Stimulated activated CD8-positive, alpha-beta memory T cell treated with anti-CD3 and anti-CD28 coated beads, Interleukin-15, amount 100 ng/mL, for 1 hour (primary cell): ENCODE results near the gene MID1.

ENCODE experiments used
- DNase-seq: peaks from one replicate; pipeline ENCODE4 v3.0.0-alpha.2; 2020; ENCODE audit warnings: low read depth

MID1 gene

DNA sequence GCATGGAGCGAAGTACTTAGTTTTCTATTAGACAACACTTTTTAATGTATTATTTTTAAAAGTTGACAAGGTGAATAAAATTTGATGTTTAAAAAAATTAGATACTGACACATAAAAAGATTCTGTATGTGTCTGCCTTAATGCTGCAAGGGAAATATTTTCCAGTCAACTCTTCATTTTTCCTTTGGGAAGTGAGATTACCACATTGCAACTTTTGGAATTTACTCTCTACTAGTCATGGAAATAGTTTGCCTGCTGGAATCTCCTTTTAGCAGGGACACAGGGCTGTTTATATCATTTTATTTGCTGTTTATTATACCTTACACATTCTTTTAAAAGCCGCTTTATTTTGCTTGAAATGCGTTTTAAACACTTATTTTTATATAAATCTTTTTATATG, 135.1 kb downstream of the MID1 start:
- DNase-seq = no peak

- no peak for DNase-seq
These were observed 135.6 kb downstream of the MID1 start for GRCh38 chrX:10484683-10485247.

DNA sequence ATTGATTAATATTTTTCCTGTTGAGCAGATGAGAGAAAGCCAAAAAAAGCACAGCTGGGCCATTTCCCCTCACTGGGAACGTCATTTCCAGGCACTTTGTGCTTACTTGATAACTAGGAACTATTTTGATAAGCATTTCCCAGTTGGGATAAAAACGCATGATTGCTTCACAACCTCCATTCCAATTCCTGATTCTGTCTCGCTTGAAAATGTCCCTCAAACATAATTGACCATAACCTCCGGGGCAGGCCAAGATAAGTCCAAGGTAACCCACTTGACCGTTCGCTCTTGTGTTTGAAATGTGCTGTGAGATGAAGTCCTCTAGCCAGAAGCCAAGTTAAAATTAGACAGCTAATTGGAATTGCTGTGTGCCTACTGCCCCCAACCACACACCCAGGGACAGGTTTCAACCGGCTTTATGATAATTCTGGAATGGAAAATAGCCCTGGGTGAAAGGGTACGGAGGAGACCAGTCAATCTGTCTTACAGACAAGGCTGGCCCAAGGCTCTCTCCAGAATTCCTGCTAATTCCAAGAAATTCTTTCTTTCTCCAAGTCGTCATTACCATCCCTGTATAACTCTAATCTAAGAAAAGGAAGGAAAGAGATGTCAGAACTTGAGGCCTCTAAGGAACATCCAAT, 137.1 kb downstream of the MID1 start:
- DNase-seq = no peak

- DNase-seq = no peak
These were observed 137.7 kb downstream of the MID1 start for GRCh38 chrX:10482708-10483107.

- DNase-seq = no peak
These were observed 138.1 kb downstream of the MID1 start for GRCh38 chrX:10482261-10482660.

GRCh38 chrX:10480861-10481260, 139.5 kb downstream of the MID1 start:
- no peak for DNase-seq

GRCh38 chrX:10479508-10479907, 140.9 kb downstream of the MID1 start:
- DNase-seq = no peak

DNA sequence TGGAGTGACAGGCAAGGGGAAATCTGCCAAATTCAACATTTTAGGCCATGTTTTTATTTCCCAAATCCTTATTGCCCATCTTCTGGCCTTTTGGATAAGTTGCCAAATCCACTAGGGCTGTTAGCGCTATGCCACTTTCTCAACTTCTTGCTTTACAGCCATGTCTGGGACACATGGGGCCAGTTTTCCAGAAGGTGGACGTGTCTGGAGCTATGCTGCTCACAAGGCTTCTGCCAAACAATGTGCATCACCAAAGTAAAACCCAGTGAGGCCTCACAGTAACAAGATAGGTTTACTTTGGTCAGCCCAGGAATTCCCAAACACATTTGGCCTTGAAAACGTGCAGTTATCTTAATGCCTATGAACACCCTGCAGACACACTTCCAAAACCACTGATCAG, 142.9 kb downstream of the MID1 start:
- DNase-seq = no peak

GRCh38 chrX:10474913-10475568, 145.3 kb downstream of the MID1 start:
- DNase-seq = no peak

DNA sequence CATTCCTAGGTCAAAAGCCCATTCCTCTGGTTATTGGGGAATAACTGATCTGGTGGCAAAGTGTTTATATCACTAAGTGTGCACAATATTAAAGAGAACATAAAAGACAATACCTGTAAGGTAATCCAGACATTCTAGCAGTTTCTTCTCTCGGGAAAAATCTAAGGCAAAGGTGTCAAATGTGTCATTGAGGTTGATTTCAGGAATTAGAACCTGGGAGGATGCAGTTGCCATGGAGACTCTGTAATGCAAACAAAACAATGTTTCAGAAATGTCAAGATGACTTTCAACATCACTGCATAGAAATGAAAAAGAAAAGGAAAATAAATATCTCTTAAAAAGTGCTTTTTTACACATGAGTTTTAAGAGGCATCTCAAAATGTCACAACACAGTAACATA, 145.9 kb downstream of the MID1 start:
- DNase-seq = no peak

- no peak for DNase-seq
These were observed 149.0 kb downstream of the MID1 start for GRCh38 chrX:10471418-10471817.

GRCh38 chrX:10470009-10470408, 150.4 kb downstream of the MID1 start:
- DNase-seq = no peak

- DNase-seq = no peak
These were observed 152.6 kb downstream of the MID1 start for GRCh38 chrX:10467793-10468192.

DNA sequence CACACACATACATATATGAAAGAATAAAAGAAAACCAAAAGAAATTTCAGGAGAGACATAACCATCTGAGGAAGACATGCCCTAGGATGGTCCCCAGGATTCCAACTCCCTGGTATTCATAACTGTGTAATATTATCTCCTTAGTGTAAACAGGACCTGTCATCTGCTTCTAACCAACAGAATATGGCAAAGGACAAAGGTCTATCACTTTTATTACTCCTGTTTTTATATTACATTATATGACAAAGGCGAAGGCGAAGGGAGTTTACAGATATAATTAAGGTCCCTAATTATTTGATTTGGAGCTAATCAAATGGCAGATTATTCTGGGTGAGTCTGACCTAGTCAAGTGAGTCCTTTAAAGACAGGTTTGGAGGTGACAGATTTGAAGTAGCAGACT, 155.1 kb downstream of the MID1 start:
- DNase-seq = no peak

- DNase-seq = no peak
These were observed 163.3 kb downstream of the MID1 start for GRCh38 chrX:10457092-10457491.

DNA sequence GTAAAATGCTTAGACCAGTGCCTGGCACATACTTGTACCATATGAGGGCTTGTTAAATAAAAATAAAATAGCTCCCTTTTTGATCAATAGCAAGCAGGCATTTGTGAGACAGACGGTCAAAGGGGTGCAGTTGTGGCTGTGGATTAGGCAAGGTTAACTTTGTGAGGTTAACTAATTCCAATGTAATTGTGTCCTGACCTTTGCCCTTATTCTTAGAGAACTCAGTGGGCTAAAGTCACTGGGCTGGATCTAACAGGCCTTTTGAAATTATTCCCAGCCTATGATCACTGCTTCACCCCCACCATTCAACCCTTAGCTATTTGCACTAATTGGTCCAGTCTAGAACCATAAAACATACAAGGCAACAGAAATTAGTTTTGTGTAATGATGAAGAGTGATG, 166.4 kb downstream of the MID1 start:
- no peak for DNase-seq

DNA sequence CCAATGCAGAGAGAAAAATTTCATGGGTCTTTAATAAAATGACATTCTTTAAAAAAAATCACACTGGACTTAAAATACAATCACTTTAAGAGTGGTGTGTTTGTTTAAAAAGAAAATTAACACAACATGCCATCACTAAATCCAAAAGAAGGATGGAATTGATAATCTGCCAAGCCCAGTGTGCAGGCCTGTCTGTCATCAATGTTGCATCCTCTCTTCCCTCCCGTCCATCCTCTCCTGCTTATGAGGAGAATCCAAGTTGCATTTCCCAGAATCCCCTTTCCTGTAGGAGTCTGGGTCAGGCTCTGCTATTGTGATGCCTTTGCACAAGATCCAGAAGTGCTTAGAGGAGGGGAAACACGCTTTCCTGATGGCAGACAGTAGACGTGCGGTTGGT, 169.4 kb downstream of the MID1 start:
- DNase-seq = no peak

DNA sequence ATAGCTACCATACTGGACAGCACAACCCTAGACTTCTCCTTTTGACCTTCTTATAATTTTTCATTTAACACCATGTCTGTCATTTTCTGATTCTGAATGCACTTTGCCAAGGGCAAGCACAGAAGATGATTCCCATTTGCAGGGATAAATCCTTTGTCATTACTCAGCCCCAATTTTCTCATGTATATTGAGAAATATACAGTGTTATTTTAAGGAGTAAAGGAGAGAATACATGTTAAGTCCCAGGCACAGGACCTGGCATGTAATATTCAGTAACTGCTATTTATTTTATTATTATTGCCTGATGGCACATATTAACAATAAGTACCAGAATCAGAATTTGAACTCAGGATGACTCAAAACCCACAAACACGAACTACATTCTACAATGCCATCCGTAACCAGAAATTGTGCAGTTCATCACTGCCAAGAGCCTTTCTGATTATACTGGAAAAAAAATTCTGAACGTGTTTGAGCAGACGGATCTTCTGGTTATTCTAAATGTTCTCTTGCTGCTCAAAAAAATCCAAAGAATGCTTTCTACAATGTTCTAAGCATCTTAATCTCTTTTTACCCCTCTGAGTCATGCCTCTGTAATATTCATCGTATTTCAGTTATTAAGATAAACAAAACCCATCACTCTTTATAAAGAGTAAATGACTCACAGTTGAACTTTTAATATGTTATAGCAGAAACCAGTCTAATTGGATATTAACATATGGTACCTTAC, 170.0 kb downstream of the MID1 start:
- DNase-seq = no peak

DNA sequence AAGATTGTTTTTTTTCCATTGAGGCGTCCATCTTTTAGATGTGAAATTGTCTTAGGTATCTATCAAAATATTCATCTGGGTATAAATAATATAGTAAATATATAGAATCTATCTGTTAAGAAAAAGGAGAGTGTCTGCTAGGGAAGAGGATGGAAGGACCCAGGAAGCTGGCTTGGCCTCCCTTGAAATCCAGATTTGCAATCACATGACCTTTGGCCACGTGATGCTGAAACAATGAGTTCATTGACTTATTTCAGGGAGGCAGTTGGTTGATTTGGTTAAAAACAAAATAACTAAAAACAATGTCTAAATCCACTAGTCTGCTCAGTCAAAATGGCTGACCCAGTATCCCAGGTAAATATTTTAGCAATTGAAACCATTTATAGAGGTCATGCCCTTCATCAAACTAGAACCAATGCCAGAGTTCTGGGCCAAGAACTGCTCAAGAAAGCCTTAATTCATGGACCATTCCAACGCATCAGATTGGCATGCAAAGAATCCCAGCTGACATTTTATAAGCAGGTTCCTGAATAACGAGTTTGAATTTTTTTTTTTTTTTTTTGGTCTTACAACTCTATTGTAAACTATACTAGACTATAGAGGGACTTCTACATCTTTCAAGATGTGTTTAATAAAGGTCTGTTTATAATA, 172.7 kb downstream of the MID1 start:
- DNase-seq = no peak

DNA sequence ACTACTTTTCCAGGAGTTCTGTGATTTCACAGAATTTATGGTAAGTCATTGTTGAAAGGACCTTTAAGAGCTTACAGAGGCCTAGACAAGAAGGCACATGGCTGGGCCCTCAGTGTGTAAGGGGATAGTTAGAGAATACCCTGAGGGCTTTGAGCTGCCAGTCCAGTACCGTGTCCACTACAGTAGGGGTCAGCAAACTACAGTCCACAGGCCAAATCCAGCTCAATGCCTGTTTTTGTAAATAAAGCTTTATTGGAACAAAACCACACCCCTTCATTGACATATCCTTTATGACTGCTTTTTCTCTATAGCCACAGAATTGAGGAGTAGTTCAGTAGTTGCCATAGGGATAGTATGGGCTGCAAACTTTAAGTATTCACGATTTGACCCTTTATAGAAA, 176.2 kb downstream of the MID1 start:
- DNase-seq = no peak

DNA sequence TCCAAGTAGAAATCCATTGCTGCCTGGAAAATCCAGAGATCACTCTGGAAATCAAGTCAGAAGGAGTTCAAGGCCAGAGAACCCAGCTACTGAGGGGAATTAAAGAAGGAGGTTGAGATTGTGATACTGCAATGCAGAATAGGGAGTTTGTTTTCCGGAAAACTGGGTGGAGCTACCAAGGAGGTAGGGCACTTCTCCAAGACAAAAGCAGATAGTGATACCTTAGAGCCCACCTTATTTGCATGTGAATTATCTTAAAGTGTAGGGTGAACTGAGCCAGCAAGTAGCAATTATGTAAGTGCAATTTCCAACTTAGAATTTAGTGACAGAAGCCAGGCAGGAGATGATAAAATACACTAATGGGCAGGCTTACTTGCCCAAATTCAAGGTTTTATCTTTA, 178.9 kb downstream of the MID1 start:
- DNase-seq = no peak

GRCh38 chrX:10433296-10433965, 187.0 kb downstream of the MID1 start:
- no peak for DNase-seq
